SK-N-SH treated with all-trans-retinoic acid at 6 μM for 48 hours (cell line): ENCODE data around the gene STPG3.

Source experiments
- ATAC-seq: fragments of 200-7000 bp; cut with Tn5 transposase; 3 replicates; pipeline ENCODE4 v1.9.1; 2020; ENCODE audit warnings: mild to moderate bottlenecking, moderate library complexity
- BACH2 ChIP-seq: fragments of 250-450 bp; sonication (Bioruptor Pico); IDR thresholded peaks from 2 replicates; pipeline ENCODE4 v1.9.0; 2021; ENCODE audit warnings: mild to moderate bottlenecking, borderline replicate concordance
- CREB5 ChIP-seq: fragments of 250-450 bp; sonication (Bioruptor Pico); IDR thresholded peaks from 2 replicates; pipeline ENCODE4 v1.5.1; 2020; ENCODE audit warnings: low read depth, mild to moderate bottlenecking, moderate library complexity
- CSDC2 ChIP-seq: fragments of 250-450 bp; sonication (Bioruptor Pico); IDR thresholded peaks from 2 replicates; pipeline ENCODE4 v1.5.0; 2020; ENCODE audit warnings: mild to moderate bottlenecking, moderate library complexity
- ESRRG ChIP-seq: fragments of 250-450 bp; sonication (Bioruptor Pico); IDR thresholded peaks from 2 replicates; pipeline ENCODE4 v1.6.1; 2021; ENCODE audit warnings: mild to moderate bottlenecking
- GLIS3 ChIP-seq: fragments of 250-450 bp; sonication (Bioruptor Pico); IDR thresholded peaks from 2 replicates; pipeline ENCODE4 v1.5.0; 2020; ENCODE audit warnings: mild to moderate bottlenecking, moderate library complexity
- ISL1 ChIP-seq: fragments of 250-450 bp; sonication (Bioruptor Pico); IDR thresholded peaks from 2 replicates; pipeline ENCODE4 v2.1.2; 2022; ENCODE audit warnings: mild to moderate bottlenecking, moderate library complexity
- OSR1 ChIP-seq: fragments of 250-450 bp; sonication (Bioruptor Pico); IDR thresholded peaks from 2 replicates; pipeline ENCODE4 v1.8.0; 2022; ENCODE audit warnings: moderate library complexity, mild to moderate bottlenecking, inconsistent platforms
- PATZ1 ChIP-seq: fragments of 250-450 bp; sonication (Bioruptor Pico); IDR thresholded peaks from 2 replicates; pipeline ENCODE4 v1.8.0; 2020; ENCODE audit warnings: mild to moderate bottlenecking, moderate library complexity, borderline replicate concordance
- POU6F1 ChIP-seq: fragments of 250-450 bp; sonication (Bioruptor Pico); IDR thresholded peaks from 2 replicates; pipeline ENCODE4 v1.8.0; 2021; ENCODE audit warnings: low read depth, mild to moderate bottlenecking, moderate library complexity, borderline replicate concordance
- PPARA ChIP-seq: fragments of 250-450 bp; sonication (Bioruptor Pico); IDR thresholded peaks from 2 replicates; pipeline ENCODE4 v1.5.0; 2020; ENCODE audit warnings: mild to moderate bottlenecking, borderline replicate concordance
- RARB ChIP-seq: fragments of 250-450 bp; sonication (Bioruptor Pico); IDR thresholded peaks from 2 replicates; pipeline ENCODE4 v1.8.0; 2021; ENCODE audit warnings: mild to moderate bottlenecking, moderate library complexity
- SNAI2 ChIP-seq: fragments of 250-450 bp; sonication (Bioruptor Pico); IDR thresholded peaks from 2 replicates; pipeline ENCODE4 v1.5.0; 2020; ENCODE audit warnings: mild to moderate bottlenecking, moderate library complexity
- TCF4 ChIP-seq: fragments of 250-450 bp; sonication (Bioruptor Pico); IDR thresholded peaks from 2 replicates; pipeline ENCODE4 v1.8.0; 2021; ENCODE audit warnings: mild to moderate bottlenecking, moderate library complexity, borderline replicate concordance
- TOX ChIP-seq: fragments of 250-450 bp; sonication (Bioruptor Pico); IDR thresholded peaks from 2 replicates; pipeline ENCODE4 v1.8.0; 2021; ENCODE audit warnings: mild to moderate bottlenecking, moderate library complexity, borderline replicate concordance
- TSHZ2 ChIP-seq: fragments of 250-450 bp; sonication (Bioruptor Pico); IDR thresholded peaks from 2 replicates; pipeline ENCODE4 v1.5.0; 2020; ENCODE audit warnings: mild to moderate bottlenecking, moderate library complexity
- ZC3H10 ChIP-seq: fragments of 250-450 bp; sonication (Bioruptor Pico); IDR thresholded peaks from 2 replicates; pipeline ENCODE4 v1.5.1; 2021; ENCODE audit warnings: mild to moderate bottlenecking, moderate library complexity
- ZFP3 ChIP-seq: fragments of 250-450 bp; sonication (Bioruptor Pico); IDR thresholded peaks from 2 replicates; pipeline ENCODE4 v1.5.0; 2020; ENCODE audit warnings: mild to moderate bottlenecking, moderate library complexity
- ZFP30 ChIP-seq: fragments of 450-650 bp; formaldehyde crosslinking; IDR thresholded peaks from 2 replicates; pipeline ENCODE4 v1.5.0; 2022; ENCODE audit warnings: mild to moderate bottlenecking, moderate library complexity
- ZNF565 ChIP-seq: fragments of 450-650 bp; formaldehyde crosslinking; conservative IDR thresholded peaks from 2 replicates; pipeline ENCODE4 v1.5.0; 2020; ENCODE audit warnings: low read depth, mild to moderate bottlenecking, moderate library complexity
- ZNF70 ChIP-seq: fragments of 450-650 bp; formaldehyde crosslinking; IDR thresholded peaks from 2 replicates; pipeline ENCODE4 v1.5.0; 2020; ENCODE audit warnings: mild to moderate bottlenecking, moderate library complexity
- ZNF8 ChIP-seq: fragments of 450-650 bp; formaldehyde crosslinking; IDR thresholded peaks from 2 replicates; pipeline ENCODE4 v1.5.0; 2020; ENCODE audit warnings: mild to moderate bottlenecking, moderate library complexity

STPG3 gene

GRCh38 chr9:137219757-137220316, 31.2 kb upstream of the STPG3 start:
- TF ChIP-seq GLIS3 (CRISPR knock-in tag) (no peak), TSHZ2 (CRISPR knock-in tag) (no peak), PPARA (CRISPR knock-in tag) (no peak), BACH2 (CRISPR knock-in tag) (no peak), CREB5 (CRISPR knock-in tag) (no peak), PATZ1 (no peak), TOX (CRISPR knock-in tag) (no peak), TCF4 (CRISPR knock-in tag) (no peak), CSDC2 (CRISPR knock-in tag) (no peak), ESRRG (CRISPR knock-in tag) (no peak)
- ATAC-seq: no peak

- ATAC-seq: no peak
- TF ChIP-seq ISL1 (CRISPR knock-in tag) (no peak), ZNF565 (CRISPR knock-in tag) (no peak), OSR1 (no peak), CSDC2 (CRISPR knock-in tag) (no peak), SNAI2 (CRISPR knock-in tag) (no peak), ZNF8 (CRISPR knock-in tag) (no peak), ZFP3 (CRISPR knock-in tag) (no peak)
Observed at GRCh38 chr9:137220317-137221094, 30.6 kb upstream of the STPG3 start.

GRCh38 chr9:137221095-137221505, 30.0 kb upstream of the STPG3 start:
- ATAC-seq: no peak
- TF ChIP-seq CSDC2 (CRISPR knock-in tag) (no peak), CREB5 (CRISPR knock-in tag) (no peak), ZFP30 (no peak), TOX (CRISPR knock-in tag) (no peak), ZNF70 (CRISPR knock-in tag) (no peak), ZFP3 (CRISPR knock-in tag) (no peak), SNAI2 (CRISPR knock-in tag) (no peak), PATZ1 (no peak), PPARA (CRISPR knock-in tag) (no peak), ISL1 (CRISPR knock-in tag) (no peak), ZNF565 (CRISPR knock-in tag) (no peak), POU6F1 (CRISPR knock-in tag) (no peak), TCF4 (CRISPR knock-in tag) (no peak), BACH2 (CRISPR knock-in tag) (no peak), TSHZ2 (CRISPR knock-in tag) (no peak), RARB (no peak), ZC3H10 (CRISPR knock-in tag) (no peak)
